Measurements from ENCODE around the gene CSNK1G1.

GRCh38 chr15:64256051-64256450 is 99.9 kb downstream of the CSNK1G1 start:
- TF ChIP-seq CTCF (conservative IDR thresholded peaks at IDR 0.05): no peak
- no peak for TF ChIP-seq ZFX (IDR thresholded peaks at IDR 0.05)
